OCI-LY1 (cell line): ENCODE results near the gene PRKCA.
A peak's percentile ranks its signal among the peaks of the same experiment; 100 is the strongest.

ENCODE experiments used
- H2AFZ ChIP-seq: fragments of 200-600 bp; sonication (generic), shearing (Covaris generic); 2 replicates; pipeline ENCODE4 v1.6.0; 2014; ENCODE audit warnings: antibody characterized with exemption, mild to moderate bottlenecking, low read length
- H3F3A ChIP-seq: fragments of 200-600 bp; sonication (generic), shearing (Covaris generic); 2 replicates; pipeline ENCODE4 v1.6.0; 2014; ENCODE audit warnings: mild to moderate bottlenecking, antibody characterized with exemption, low read length, moderate library complexity; ENCODE audit not compliant: insufficient read depth
- H3K27ac ChIP-seq: fragments of 200-600 bp; sonication (generic); 2 replicates; pipeline ENCODE4 v1.5.1; 2014; ENCODE audit warnings: low read length, mixed run types, mild to moderate bottlenecking, low read depth; ENCODE audit not compliant: poor library complexity, severe bottlenecking
- H3K27me3 ChIP-seq: fragments of 200-600 bp; sonication (generic); 2 replicates; pipeline ENCODE4 v1.6.0; 2014; ENCODE audit warnings: antibody characterized with exemption, mild to moderate bottlenecking, low read length, moderate library complexity; ENCODE audit not compliant: insufficient read depth
- H3K36me3 ChIP-seq: fragments of 200-600 bp; sonication (generic); 2 replicates; pipeline ENCODE4 v1.6.1; 2014; ENCODE audit warnings: mild to moderate bottlenecking, antibody characterized with exemption, low read length, moderate library complexity, mixed read lengths; ENCODE audit not compliant: insufficient read depth
- H3K4me1 ChIP-seq: fragments of 200-600 bp; sonication (generic); 2 replicates; pipeline ENCODE4 v1.5.1; 2014; ENCODE audit warnings: mild to moderate bottlenecking, low read length, moderate library complexity; ENCODE audit not compliant: insufficient read depth, severe bottlenecking
- H3K4me2 ChIP-seq: fragments of 200-600 bp; sonication (generic), shearing (Covaris generic); 2 replicates; pipeline ENCODE4 v1.6.1; 2014; ENCODE audit warnings: low read length
- H3K4me3 ChIP-seq: fragments of 200-600 bp; sonication (generic); 2 replicates; pipeline ENCODE4 v1.5.1; 2014; ENCODE audit warnings: low read length, low read depth, mild to moderate bottlenecking, mixed read lengths; ENCODE audit not compliant: poor library complexity, severe bottlenecking
- H3K79me2 ChIP-seq: fragments of 200-600 bp; shearing (Covaris generic); 2 replicates; pipeline ENCODE4 v1.6.1; 2016; ENCODE audit warnings: mixed run types, low read length, mixed read lengths; ENCODE audit not compliant: insufficient read depth
- H3K9ac ChIP-seq: fragments of 200-600 bp; sonication (generic), shearing (Covaris generic); 2 replicates; pipeline ENCODE4 v1.6.1; 2014; ENCODE audit warnings: mild to moderate bottlenecking, low read length, mixed read lengths
- H3K9me2 ChIP-seq: fragments of 200-600 bp; sonication (generic), shearing (Covaris generic); 2 replicates; pipeline ENCODE4 v1.6.1; 2014; ENCODE audit warnings: low read depth, mild to moderate bottlenecking, low read length, mixed read lengths
- H3K9me3 ChIP-seq: fragments of 200-600 bp; shearing (Covaris generic); 2 replicates; pipeline ENCODE4 v1.6.1; 2014; ENCODE audit warnings: low read length, mixed read lengths
- H4K20me1 ChIP-seq: fragments of 200-600 bp; sonication (generic), shearing (Covaris generic); 2 replicates; pipeline ENCODE4 v1.6.0; 2016; ENCODE audit warnings: mild to moderate bottlenecking, low read length; ENCODE audit not compliant: insufficient read depth
- CTCF ChIP-seq: fragments of 200-600 bp; sonication (generic), shearing (Covaris generic); IDR thresholded peaks from 2 replicates; pipeline ENCODE4 v1.5.1; 2017; ENCODE audit warnings: mild to moderate bottlenecking, antibody characterized with exemption, low read length, moderate library complexity, mixed read lengths
- EZH2 ChIP-seq: fragments of 200-600 bp; sonication (generic), shearing (Covaris generic); IDR thresholded peaks from 2 replicates; pipeline ENCODE4 v1.8.0; 2017; ENCODE audit warnings: borderline replicate concordance, mixed run types, mild to moderate bottlenecking, antibody characterized with exemption, low read length, moderate library complexity, mixed read lengths

PRKCA gene

GRCh38 chr17:66468241-66469087 is 166.1 kb downstream of the PRKCA start:
- H3K9me2 ChIP-seq: no peaks in the 10 kb centered on the region
- no peaks in the 10 kb centered on the region for H3F3A ChIP-seq
- no peaks in the 10 kb centered on the region; the same call in 1 of the 2 replicates for H3K79me2 ChIP-seq
- no peak for TF ChIP-seq EZH2
- no peak for TF ChIP-seq CTCF
- H3K27ac ChIP-seq: peak overlapping the region; percentile 69
- H3K36me3 ChIP-seq: no peaks in the 10 kb centered on the region
- no peaks in the 10 kb centered on the region for H3K27me3 ChIP-seq
- no peak overlapping the region for H3K4me3 ChIP-seq
- H3K9me3 ChIP-seq: no peaks in the 10 kb centered on the region
- peaks cover 72% of the 10 kb centered on the region for H3K4me1 ChIP-seq
- peak overlapping the region; percentile 39 for H3K4me2 ChIP-seq
- H2AFZ ChIP-seq: no peak overlapping the region
- no peaks in the 10 kb centered on the region for H4K20me1 ChIP-seq
- H3K9ac ChIP-seq: no peak overlapping the region

GRCh38 chr17:66469088-66469442 is 166.7 kb downstream of the PRKCA start:
- no peak overlapping the region for H3K9ac ChIP-seq
- no peak for TF ChIP-seq EZH2
- TF ChIP-seq CTCF: no peak
- no peak overlapping the region for H2AFZ ChIP-seq
- H3K9me2 ChIP-seq: no peaks in the 10 kb centered on the region
- no peaks in the 10 kb centered on the region for H3K27me3 ChIP-seq
- H3K4me1 ChIP-seq: peaks cover 72% of the 10 kb centered on the region
- H3F3A ChIP-seq: no peaks in the 10 kb centered on the region
- peak overlapping the region; percentile 69 for H3K27ac ChIP-seq
- no peaks in the 10 kb centered on the region; the same call in 1 of the 2 replicates for H3K79me2 ChIP-seq
- H4K20me1 ChIP-seq: no peaks in the 10 kb centered on the region
- H3K36me3 ChIP-seq: no peaks in the 10 kb centered on the region
- peak overlapping the region; percentile 39 for H3K4me2 ChIP-seq
- H3K4me3 ChIP-seq: no peak overlapping the region
- no peaks in the 10 kb centered on the region for H3K9me3 ChIP-seq

- no peaks in the 10 kb centered on the region; the same call in 1 of the 2 replicates for H3K79me2 ChIP-seq
- H3K4me1 ChIP-seq: peaks cover 76% of the 10 kb centered on the region
- H3K27me3 ChIP-seq: no peaks in the 10 kb centered on the region
- H2AFZ ChIP-seq: no peak overlapping the region
- H3K4me2 ChIP-seq: peak overlapping the region; percentile 39; the same call in 1 of the 2 replicates
- H3K4me3 ChIP-seq: no peak overlapping the region
- TF ChIP-seq EZH2 (no peak), CTCF (no peak)
- H3K9me2 ChIP-seq: no peaks in the 10 kb centered on the region
- H4K20me1 ChIP-seq: no peaks in the 10 kb centered on the region
- no peaks in the 10 kb centered on the region for H3K36me3 ChIP-seq
- no peaks in the 10 kb centered on the region for H3F3A ChIP-seq
- H3K9ac ChIP-seq: no peak overlapping the region
- peak overlapping the region; percentile 69 for H3K27ac ChIP-seq
- H3K9me3 ChIP-seq: no peaks in the 10 kb centered on the region
Measured at GRCh38 chr17:66469461-66469860, 167.0 kb downstream of the PRKCA start.
